Measurements from ENCODE around the gene AKAP8L.
"Not testable (repeated sequence)": the region's sequence is repeated elsewhere in the genome, so short reads cannot be mapped to it uniquely, and the experiment has no call there.

AKAP8L gene

GRCh38 chr19:15378534-15379082 is 40.2 kb downstream of the AKAP8L start:
- DNase-seq: peak; percentile 70 to 73

- DNase-seq: no peak
Measured at GRCh38 chr19:15374796-15375440, 43.9 kb downstream of the AKAP8L start.

GRCh38 chr19:15374105-15374651 is 44.6 kb downstream of the AKAP8L start:
- DNase-seq: no peak

- DNase-seq: no peak
Measured at GRCh38 chr19:15373644-15374043, 45.1 kb downstream of the AKAP8L start.

- DNase-seq: no peak
Measured at GRCh38 chr19:15372891-15373301, 45.9 kb downstream of the AKAP8L start.

DNA sequence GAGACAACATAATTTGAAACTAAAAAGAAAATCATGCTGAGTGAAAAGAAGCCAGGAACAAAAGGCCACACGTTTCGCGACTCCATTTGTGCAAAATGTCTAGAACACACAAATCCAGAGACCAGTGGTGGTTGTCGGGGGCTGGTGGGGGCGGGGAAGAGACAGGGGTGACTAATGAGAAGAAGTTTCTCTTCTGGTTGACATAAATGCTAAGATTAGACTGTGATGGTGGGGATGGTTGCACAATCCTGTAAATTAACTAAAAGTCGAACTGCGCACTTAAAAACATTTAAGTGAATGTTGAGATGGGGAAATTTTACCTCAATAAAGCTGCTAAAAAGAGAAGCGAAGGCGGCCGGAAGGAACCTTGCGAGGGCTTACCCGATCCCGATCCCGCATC is 46.3 kb downstream of the AKAP8L start:
- peak; percentile 53 to 54 for DNase-seq

GRCh38 chr19:15371786-15372380 is 46.9 kb downstream of the AKAP8L start:
- DNase-seq: no peak

DNA sequence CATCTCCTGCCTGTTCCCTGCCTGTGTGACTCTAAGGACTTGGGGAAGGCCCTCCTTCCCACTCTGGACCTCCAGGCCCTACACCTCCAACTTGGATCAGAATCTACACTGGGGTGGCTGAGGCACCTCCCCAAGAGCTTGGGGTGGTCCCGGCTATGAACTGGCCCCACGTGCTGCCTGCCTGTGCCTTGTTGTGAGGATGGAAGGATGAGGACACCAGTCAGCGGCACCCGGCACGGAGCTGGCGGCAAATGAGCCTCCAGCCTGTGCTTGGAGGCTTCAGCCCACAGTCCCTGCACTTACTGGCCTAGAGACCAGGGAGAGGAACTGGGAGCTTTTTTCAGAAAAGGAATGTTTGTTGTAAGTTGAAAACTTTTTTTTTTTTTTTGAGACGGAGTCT is 47.7 kb downstream of the AKAP8L start:
- DNase-seq: no peak

- DNase-seq: no peak
Measured at GRCh38 chr19:15369594-15369891, 49.2 kb downstream of the AKAP8L start.

DNA sequence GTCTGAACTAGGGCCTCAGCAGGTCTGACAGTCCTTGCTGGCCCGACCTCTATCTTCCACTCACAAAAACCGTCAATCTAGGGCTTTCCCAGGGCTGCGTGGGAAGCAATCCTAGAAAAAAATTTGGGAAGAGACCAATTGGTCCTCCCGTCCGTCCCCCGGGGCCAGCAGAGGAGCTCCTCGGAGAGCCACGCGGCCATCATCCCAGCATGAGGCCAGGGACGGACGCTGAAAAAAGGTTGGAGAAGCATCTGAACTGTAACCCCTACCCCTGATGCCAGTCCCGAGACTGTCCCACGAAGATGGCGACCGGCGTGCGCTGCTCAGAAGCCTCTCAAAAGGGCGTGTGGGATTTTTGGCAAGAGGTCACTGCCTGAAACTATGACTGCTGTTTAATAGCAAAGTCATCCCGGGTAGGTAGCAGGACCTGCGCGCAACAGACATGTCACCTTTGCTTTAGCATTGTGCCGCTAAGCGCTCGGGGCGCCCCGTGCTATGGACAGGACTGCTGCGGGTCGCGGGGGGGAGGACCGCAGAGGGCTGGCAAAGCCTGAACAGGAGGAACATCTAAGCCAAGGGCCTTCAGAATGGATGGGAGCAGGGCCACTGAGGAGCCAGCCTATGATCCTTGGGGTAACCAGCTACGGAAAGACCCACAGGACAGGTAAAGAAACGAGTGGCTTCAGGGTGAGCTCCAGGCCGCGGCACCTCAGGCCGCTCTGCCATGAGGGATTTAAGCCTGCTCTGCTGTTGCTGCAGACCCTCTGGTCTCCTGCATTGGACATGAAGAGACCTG is 49.8 kb downstream of the AKAP8L start:
- DNase-seq: no peak

GRCh38 chr19:15368051-15368632 is 50.6 kb downstream of the AKAP8L start:
- DNase-seq: no peak

- no peak for DNase-seq
Measured at GRCh38 chr19:15367439-15367838, 51.3 kb downstream of the AKAP8L start.

- DNase-seq: no peak
Measured at GRCh38 chr19:15365264-15365663, 53.5 kb downstream of the AKAP8L start.

- DNase-seq: not testable (repeated sequence)
Measured at GRCh38 chr19:15363791-15364190, 55.0 kb downstream of the AKAP8L start.

- not testable (repeated sequence) for DNase-seq
Measured at GRCh38 chr19:15363048-15363447, 55.7 kb downstream of the AKAP8L start.

- not testable (repeated sequence) for DNase-seq
Measured at GRCh38 chr19:15360015-15360414, 58.8 kb downstream of the AKAP8L start.

GRCh38 chr19:15358918-15359317 is 59.9 kb downstream of the AKAP8L start:
- DNase-seq: no peak

DNA sequence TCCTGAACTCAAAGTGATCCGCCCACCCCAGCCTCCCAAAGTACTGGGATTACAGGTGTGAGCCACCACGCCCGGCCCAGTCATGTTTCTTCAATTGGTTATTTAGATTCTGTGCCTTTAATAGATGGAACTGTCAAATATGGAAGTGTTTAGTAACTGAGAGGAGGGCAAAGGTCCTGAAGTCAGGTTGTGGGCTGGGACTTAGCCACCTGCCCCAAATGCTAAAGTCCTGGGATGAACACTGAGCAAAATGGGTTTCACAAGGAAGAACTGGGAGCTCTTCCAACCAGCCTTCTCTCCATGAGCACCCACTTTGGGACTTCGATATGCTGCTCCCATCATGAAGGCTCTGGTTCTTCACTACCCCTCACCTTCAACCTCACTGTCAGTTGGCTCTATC is 60.9 kb downstream of the AKAP8L start:
- DNase-seq: no peak

DNA sequence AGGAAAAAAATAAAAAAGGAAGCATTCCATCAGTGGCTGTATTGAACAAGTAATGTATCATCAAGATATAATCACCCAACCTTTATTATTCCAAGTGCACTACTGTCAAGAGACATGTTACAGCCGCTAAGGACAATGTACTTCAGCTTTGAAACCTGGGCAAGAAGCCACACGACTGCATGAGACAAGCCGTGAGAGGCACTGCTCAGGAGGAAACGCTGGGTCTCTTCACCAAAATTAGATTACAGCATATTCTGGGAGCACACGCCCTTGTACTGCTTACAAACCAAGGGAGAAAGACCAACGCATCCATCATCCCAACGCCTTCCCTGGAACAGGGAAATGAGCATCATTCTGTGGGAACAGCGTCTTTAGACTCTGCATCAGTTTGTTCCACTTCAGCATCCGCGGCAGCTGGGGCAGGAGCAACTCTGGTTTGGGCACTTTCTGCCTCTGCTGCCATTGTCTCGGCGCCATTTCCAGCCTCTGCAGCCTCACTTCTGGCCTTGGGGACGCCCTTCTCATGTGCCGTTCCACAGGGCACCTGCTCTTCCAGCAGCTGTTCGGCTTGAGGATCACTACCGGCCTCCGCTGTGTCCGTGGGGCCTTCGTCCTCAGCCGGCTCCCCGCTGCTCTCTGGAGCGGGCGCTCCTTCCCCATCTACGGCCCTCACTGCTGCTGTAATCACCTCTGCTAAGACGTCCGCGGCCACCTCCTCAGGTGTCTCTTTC is 64.1 kb downstream of the AKAP8L start:
- DNase-seq: no peak

- no peak for DNase-seq
Measured at GRCh38 chr19:15353908-15354307, 64.9 kb downstream of the AKAP8L start.

DNA sequence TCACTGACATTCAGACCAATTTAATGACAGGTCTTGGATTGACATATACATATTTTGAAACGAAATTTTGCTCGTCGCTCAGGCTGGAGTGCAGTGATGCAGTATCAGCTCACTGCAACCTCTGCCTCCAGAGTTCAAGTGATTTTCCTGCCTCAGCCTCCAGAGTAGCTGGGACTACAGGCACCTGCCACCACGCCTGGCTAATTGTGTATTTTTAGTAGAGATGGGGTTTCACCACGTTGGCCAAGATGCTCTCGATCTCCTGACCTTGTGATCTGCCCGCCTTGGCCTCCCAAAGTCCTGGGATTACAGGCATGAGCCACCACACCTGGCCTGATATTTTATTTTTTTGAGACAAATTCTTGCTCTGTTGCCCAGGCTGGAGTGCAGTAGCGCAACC is 66.3 kb downstream of the AKAP8L start:
- not testable (repeated sequence) for DNase-seq

DNA sequence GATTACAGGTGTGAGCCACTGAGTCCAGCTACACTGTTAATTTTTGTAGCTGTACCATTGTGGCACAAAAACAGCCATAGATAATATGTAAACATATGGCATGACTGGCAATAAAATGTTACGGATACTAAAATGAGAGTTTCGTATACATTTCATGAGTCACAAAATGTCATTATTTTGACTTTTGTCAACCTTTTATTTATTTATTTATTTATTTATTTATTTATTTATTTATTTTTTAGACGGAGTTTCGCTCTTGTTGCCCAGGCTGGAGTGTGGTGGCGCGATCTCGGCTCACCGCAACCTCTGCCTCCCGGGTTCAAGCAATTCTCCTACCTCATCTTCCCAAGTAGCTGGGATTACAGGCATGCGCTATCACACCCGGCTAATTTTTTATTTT is 77.5 kb downstream of the AKAP8L start:
- not testable (repeated sequence) for DNase-seq

DNA sequence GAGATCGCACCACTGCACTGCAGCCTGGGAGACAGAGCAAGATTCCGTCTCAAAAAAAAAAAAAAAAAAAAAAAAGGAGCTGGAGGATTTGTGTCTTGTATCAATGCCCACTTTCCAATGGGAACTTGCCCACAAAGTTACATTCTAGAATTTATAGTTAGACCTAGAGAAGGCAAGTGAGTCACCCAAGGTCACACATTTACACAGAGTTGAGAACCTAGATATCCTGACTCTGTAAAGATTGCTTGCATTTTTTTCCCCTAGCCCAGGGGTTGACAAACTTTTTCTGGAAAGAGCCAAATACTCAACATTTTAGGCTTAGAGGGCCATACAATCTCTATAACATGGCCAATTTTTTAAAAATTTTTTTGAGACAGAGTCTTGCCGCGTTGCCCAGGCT is 78.7 kb downstream of the AKAP8L start:
- no peak for DNase-seq

All from activated T-cell treated with anti-CD3 and anti-CD28 coated beads, Interleukin-2, amount 50 U/mL, for 48 hours (primary cell).